Measurements from ENCODE around the gene METTL9.

- no peak for TF ChIP-seq EZH2phosphoT487 (IDR thresholded peaks at IDR 0.05; ENCODE audit: borderline replicate concordance)
- no peak for TF ChIP-seq CTCF (conservative IDR thresholded peaks at IDR 0.05; ENCODE audit: low read length)
These were observed 18.2 kb downstream of the METTL9 start for GRCh38 chr16:21617607-21618006.

All from Loucy (cell line).